GM18507 (cell line): Measurements from ENCODE around the gene PEX11B.

Experiments
- DNase-seq: peaks from one replicate; pipeline ENCODE4 v3.0.0; 2011; ENCODE audit warnings: low read depth; ENCODE audit not compliant: insufficient read length; ENCODE audit errors: extremely low spot score
- FAIRE-seq: peaks from 2 replicates; lab custom pipeline; 2011; peaks lifted over from hg19 to GRCh38; lab: Jason Lieb, UNC

The PEX11B gene, protein sequence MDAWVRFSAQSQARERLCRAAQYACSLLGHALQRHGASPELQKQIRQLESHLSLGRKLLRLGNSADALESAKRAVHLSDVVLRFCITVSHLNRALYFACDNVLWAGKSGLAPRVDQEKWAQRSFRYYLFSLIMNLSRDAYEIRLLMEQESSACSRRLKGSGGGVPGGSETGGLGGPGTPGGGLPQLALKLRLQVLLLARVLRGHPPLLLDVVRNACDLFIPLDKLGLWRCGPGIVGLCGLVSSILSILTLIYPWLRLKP

DNA sequence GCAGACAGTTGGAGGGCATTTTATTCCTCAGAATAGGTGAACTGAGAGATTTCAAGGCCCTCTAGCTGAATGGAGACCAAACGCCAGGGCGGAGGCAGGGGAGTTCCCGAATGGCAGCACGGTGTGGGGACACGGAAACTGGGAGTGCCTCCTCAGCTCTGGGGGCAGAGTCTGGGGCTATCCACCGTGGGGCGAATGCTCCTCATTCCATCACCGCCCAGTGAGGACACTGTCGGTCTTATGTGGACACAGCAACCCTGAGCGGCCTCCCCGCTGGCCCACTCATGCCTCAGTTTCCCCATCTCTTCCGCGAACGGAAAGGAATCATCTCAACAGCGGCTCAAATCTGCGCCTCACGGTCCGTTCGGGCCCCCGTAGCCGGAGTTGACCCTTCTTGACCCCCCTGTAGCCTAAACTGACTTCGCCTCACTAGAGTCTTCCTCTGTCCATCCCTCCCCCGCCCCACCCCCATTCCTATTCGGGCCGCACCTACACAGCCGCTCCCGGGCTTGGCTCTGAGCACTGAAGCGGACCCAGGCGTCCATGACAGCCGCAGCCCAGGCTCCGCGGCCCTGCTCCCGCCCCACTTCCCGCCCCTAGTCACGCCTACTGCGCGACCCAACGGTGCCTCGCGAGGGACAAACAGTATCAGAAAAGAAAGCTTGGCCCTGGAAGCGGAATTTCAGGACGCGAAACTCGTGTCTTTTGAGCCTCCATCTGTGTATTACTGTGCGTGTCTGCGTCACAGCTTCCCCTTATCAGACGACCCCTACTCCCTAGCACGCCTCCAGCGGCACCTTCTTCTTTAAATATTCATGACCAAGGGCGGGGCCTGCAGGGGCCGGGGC lies at the start of gene PEX11B:
Gene PEX11B, minus strand, starts transcription at position 574 of the 848 bp plus-strand sequence. Its CDS starts 29 bp downstream, at position 545.
- FAIRE-seq (peak; percentile 89), DNase-seq (peak; percentile 85)

DNA sequence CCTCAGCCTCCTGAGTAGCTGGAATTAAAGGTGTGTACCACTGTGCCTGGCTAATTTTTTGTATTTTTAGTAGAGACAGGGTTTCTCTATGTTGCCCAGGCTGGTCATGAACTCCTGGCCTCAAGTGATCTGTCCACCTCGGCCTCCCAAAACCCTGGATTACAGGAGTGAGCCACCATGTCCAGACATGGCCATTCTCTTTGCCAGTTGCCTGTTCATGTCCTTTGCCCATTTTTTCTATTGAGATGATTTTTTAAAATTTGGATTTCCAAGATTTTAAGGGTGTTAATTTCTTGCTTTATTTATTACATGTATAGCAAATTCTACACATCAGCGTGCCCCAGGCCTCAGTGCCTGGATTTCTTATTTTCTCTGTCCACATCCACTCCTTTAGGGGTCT lies 48.8 kb upstream of the PEX11B start:
- FAIRE-seq: no peak
- no peak for DNase-seq

DNA sequence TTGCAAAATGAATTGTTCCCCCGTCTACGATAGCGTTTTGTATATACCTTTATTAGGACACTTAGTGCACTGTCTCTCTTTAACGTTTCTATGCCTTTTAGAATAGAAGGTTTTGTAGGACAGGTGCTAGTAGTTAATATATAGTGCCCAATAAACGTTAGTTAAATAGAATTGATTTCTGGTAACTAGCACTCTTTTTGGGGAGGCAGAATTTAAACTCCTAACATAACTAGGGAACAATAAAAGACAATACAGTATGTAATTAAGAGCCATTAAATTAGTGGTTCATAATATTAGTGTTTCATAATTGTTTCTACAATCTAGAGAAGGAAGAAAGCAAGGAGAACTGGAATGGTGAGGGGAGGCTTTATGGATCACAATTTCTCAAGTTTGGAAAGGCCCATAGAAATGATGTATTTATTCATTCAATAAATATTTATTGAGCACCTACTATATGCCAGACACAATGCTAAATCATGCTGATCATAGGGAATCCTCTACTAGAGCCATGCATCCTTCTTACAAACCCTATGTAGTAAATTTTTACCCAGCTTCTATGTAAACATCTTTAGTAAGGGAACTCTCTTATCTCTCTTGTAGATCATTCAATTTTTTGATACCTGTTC lies 46.7 kb upstream of the PEX11B start:
- FAIRE-seq (no peak), DNase-seq (no peak)

DNA sequence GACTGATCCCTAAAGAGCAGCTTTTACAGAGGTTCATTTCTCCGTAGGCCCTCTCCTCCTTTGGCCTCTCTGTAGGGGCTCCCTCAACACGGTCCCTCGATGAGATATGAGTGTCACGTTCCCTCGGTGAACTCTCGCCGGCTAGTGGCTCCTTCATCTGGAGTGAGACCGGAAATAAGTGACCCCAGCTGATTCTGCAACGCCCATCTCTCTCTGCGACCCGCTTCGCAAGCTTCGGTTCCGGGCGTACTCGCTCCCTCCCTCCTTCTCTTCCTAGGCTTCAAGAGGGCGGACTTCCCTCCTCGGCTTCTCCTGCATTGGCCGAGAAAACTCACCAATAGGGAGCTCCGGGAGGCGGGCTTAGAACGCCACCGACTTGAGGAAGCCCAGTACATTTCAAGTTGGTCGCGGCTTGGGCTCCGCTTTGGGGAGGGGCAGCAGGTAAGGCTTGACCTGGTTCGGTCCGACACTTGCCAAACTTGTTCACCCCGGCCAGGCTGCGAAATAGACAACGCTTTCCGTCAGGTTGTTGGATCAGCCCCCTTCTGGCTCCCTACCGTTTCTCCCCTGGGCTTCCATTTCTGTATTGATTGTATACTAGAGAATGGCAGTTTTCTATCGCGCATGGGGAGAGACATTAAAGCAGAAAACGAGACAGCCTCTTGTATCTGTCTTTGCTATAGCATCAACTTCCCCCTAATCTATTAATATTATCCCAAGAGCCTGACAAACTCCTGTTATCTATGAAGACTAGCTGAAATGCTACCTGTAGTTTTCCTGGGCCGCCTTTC lies 46.0 kb upstream of the PEX11B start, which contains the start of the genes ANKRD34A and POLR3GL:
Gene ANKRD34A, minus strand, starts transcription at position 248 of the 791 bp plus-strand sequence. CDS start 2,816 bp downstream, outside the sequence.
Gene POLR3GL, plus strand, starts transcription at position 363 of the 791 bp plus-strand sequence. CDS start 10,176 bp downstream, outside the sequence.
- FAIRE-seq (peak; percentile 99), DNase-seq (peak; percentile 76)

DNA sequence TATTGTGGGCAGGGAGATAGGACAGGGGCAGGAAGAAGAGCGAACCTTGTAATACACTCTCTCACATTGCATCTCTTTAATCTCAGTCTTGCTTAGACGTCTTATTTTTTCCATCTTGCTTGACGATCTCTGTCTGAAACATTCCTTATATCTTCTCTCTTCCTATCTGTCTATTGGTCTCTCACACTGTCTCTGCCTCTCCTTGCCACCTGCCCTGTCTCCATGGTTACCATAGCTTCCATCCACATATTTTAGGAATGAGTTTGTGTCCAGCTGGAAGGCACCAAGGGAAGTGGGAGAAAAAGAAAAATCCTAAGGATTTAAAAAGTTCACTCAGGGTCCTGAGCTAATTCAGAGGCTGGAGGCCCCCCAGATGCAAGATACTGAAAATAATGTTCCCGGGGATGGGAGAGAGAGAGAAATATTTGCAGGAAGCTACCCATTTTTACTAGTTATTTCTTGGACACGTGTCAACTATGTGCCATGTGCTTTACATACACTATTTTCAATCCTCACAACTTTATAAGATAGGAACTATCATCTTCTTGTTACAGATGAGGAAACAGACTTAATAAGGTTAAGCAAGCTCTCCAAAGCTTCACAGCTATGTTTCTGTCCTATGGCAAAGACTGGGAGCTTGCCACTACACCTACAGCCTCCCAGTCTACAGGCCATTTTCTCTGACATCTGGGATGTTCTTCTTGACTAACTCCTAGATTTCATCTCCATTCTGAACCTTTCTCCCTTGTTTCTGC lies 44.9 kb upstream of the PEX11B start:
- DNase-seq (no peak), FAIRE-seq (no peak)

DNA sequence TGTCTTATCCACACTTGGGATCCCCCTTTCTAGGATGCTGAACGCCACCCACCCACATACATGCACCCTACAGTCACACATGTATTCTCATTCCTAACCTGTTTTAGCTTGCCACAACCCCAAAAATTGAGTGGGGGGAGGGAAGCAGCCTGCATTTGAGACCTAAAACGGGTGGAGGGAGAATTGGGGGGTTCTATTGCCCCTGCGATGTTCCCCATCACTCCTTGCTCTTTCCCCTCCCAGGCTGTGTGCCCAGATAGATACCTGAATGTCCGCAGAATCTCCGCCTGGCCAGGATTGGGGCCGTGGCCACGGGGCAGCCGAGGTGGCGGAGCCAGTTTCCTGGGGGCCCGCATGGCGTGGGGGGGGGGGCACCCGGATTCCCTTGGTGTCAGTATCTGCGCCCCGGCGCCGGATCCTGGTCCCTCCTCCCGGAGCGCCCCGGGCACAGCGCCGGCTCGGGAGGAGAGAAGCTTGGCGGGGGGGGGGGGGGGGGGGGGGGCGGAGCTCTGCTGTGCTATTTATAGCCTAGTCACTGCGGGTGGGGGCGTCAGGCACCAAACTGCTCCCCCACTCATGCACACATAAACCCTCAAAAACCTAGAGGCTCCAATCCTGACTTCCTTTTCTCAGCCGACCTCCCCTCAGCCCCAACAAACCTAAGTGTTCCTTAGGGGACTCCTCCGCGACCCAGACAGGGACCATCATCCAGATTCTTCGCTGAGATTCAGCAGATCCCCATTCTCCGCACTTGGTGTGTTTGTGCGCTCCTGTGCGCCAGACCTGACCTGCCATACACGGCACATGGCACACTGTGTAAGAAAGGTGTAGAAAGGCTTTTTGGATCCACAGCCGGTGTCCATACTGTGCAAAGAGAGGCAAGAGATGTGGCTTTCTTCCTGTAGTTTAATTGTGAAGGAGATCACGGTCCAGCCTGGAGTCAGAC lies 43.9 kb upstream of the PEX11B start:
- DNase-seq (no peak), FAIRE-seq (no peak)

DNA sequence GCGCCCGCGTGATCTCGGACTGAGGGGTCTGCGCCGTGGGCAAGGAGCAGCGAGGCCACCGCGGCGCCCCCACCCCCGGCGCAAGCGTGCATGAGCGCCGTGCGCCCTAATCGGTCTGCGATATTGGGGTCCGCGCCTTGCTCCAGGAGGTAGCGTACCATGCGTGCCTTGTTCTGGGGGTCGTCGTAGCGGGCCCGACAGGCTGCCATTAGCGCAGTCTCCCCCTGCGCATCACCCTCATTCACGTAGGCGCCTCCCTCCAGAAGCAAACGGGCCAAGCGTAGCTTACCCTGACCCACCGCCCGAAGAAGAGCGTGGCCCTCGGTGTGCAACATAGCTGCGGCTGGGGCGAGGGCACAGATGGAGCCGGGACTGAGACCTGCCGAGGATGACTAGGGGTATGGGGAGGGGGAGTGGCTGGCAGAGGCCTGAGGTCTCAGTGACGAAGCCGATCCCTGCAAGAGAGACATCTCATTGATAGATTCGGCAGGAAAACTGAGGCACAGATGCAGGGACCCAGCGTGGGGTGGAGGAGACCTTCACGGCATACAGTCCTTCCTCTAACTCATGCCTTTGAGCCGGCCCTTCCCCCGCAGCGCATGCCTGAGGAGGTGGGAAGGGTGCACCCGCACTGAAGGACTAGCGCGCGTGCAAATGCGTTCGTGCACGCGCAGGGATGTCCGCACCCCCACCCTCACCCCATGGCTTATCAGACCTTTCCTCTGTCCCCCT lies 43.1 kb upstream of the PEX11B start:
- FAIRE-seq (no peak), DNase-seq (no peak)

DNA sequence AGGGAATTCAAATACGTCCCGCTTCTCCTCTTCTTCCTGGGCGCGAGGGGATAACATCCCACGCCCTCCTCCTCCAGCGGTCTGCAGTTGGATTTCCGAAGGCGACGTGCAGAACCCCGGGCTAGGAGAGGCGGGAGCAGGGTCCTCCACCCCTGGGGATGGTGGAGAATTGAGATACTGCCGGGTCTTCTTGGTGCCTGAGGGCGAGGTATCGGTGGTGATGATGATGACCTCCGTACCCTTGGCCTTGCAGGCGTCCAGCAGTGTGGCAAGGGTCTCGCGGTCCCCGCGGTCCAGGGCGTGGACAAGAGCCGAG lies 42.5 kb upstream of the PEX11B start:
- FAIRE-seq (no peak), DNase-seq (no peak)

DNA sequence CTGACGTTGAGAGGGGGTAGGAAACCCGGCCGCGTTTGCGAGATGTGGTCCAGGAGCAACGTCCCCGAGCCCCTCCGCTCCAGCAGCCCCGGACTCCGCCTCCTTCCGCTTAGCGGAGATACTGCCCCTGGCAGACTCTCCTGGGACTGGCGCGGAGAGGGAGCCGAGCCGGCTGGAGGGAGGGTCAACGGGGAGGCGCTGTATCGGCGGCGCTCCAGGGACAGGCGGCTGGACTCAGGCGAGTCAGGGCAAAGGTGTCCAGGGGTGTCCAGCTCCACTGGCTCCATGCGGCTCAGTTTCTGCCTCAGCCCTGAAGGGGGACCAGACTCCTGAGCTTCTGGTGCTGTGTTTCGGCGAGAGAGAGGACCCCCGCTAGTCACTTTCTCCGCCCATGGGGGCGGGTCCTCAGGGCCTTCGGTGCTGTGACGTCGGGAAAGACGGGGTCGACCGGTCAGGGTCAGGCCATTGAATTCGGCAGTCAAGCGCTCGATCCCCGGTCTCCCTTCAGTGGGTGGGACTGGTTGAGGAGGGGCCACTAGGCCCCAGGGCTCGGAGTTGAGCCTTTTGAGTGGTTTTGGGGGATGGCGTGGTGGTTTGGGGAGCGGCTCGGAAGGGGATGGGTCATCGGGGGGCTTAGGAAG lies 42.1 kb upstream of the PEX11B start:
- FAIRE-seq (no peak), DNase-seq (peak; percentile 30)

DNA sequence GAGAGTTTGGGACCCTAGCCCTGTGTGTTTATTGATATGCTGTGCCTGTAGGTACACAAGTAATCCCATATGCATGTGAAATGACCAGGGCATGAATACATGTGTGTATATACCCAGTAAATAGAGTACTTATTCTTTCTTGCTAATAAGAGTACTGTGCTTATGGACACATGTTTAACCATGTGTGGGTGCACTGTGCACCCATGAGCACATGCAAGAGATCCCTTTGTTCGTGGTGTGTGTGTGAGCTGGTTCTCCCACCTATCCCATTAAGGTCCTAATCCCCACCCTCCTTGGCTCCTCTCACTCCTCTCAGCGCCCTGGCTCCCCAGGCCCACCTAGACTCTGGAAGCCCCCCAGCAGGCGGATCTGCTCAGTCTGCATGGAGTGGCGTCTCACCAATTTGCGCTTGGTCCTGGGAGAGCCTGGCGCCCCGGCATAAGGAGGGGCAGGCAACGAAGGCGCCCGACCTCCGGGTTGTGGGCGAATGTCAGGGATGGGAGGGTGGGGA lies 41.5 kb upstream of the PEX11B start:
- DNase-seq: no peak
- FAIRE-seq: no peak

DNA sequence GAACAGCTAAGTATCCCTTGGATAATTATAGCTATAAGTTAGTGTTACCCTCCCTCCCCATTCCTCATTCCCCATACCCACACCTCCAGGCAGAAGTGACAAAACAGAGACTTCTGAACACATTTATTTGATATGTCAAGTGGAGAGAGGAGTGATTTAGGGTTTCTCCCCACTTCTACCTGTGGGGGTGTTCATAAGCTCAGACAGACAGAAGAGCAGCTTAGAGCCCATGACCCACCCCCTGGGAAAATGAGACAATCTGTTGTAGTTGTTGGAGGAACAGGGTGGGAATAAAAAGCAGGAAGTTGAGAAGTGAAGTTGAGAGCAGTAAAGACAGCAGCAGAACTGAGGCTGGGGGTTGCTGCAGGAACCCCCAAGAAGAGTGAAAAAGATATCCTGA lies 40.8 kb upstream of the PEX11B start:
- no peak for FAIRE-seq
- DNase-seq: no peak

DNA sequence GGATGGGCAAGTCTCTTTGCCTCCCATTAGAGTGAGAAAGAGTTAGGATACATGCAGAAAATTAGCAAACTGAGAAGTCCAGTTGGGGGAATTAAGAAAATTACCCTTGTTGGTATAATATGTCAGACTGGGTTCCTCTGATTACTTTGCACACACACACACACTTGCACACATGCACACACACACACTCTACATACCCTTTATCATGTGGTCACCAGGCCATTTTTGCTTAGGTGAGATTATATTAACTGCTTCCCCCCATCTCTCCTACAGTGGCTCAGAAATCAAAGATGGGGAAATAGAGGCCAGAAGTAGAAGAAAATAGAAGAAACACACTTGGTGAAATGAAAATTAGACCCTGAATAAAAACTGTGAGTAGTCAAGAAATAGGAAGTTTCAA lies 40.2 kb upstream of the PEX11B start:
- FAIRE-seq (no peak), DNase-seq (no peak)

DNA sequence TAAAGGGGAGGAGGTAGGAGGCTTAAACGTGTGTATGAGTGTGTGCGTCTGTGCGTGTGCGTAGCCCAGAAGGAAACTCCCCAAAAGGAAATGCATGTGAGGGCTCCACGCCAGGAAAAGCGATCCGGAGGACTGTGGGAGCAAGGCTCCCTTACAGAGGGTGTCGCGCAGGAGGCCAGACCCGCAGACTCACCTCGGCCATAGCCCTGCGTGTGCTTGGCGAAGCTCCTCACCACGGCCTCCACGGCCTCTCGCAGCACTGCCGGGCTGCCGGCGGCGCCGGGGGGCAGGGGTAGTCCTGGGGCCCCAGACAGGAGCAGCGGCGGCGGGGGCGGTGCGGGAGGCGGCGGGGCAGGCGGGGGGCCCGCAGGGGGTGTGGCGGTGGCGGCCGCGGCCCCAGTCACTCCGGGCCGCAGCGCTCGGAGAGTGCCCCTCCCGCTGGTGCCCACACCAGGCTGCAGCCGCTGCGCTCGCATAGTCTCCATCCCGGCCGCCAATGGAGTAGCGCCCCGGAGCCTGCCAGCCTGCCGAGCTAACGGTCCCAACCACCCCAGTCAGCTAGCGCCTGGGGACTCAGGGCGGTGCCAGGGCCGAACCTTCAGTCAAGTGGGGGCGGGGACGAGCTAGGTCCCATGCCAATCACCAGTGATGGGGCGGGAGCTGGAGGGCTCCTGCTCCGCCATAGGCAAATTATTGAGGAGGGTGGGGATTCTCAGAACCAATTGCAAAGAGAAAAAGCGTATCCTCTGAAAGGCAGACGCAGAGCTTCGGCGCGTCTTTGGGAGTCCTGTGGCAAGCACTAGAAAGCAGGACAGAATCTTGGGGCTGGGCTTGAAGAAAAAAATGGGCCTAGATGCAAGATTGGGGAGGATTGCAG lies 39.2 kb upstream of the PEX11B start, which contains the start of gene LIX1L:
Gene LIX1L, minus strand, starts transcription at position 575 of the 877 bp plus-strand sequence. Its CDS starts 90 bp downstream, at position 485.
- FAIRE-seq: peak; percentile 95

DNA sequence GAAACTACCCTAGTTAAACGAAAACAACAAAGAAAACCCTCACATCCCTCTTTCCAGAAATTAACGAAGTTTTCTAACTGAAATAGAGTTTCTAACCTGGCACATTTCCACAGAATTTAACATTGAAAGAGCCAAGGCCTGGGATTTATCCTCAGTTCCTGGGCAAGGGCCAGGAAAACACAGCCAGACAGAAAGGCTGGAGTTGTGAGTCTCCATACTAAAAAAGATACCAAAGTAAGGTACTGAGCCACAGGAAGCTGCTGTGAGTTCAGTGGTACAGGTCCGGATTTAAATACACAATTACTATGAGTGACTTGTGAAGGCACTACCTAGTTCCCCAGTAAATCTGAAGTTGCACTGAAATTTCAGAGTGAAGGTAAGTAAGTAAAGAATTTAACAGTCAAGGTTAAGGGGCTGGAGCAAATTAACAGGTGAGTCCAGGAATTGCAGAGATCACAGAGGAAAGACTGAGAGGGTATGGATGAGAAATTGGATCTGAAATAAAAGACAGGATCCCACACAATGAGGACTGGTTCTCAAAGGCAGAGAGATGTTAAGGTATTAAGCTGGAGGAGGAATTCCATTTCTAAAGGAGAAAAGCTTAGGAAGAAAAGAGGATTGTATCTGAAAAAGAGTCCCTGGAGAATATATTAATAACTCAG lies 38.4 kb upstream of the PEX11B start:
- FAIRE-seq: peak; percentile 9
- no peak for DNase-seq

More for the DNA sequence above, 39.2 kb upstream of the PEX11B start, which contains the start of gene LIX1L:
- DNase-seq: peak; percentile 86

DNA sequence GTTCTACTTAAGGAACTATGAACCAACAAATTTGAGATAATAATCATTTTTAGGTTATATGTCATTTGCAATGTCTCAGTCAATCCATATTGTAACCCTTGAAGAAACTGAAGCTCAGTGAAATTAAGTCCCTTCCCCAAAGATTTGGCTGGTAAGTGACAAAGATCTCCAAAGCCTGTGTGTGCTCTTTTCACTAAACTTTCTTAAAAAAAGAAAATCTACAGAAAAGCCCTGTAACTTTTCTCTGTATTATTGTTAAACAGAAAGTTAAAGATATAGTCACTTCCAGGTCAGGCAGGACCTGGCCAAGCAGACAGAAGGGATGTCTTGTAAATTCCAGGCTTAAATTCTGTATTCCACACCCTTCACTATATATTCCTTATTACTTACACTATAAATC lies 37.8 kb upstream of the PEX11B start:
- DNase-seq (no peak), FAIRE-seq (no peak)
